AG04450 (cell line): ENCODE results near the gene DPH5. TPM values are rescaled to one million over a fixed set of nuclear protein-coding genes. Genes with fewer than 3 reads are reported as not detected.

Experiments
- CTCF ChIA-PET: fragments of 300-600, 350-600 bp; formaldehyde crosslinking; extraction: SDS; loops from one replicate; lab custom pipeline; 2022; ENCODE audit warnings: antibody characterized with exemption, inconsistent platforms; lab: Charles Lee
- POLR2A ChIA-PET: fragments of 350-600 bp; formaldehyde crosslinking; extraction: SDS; loops from one replicate; lab custom pipeline; 2021; ENCODE audit warnings: antibody characterized with exemption, inconsistent platforms; lab: Yijun Ruan, JAX
- DNase-seq: peaks from one replicate; pipeline ENCODE4 v3.0.0-alpha.2; 2011; ENCODE audit warnings: low read depth, low spot score
- H3K27ac ChIP-seq: one replicate; pipeline ENCODE4 v1.5.1; 2012; ENCODE audit warnings: low read depth, low read length, control low read depth
- H3K27me3 ChIP-seq: one replicate; pipeline ENCODE4 v1.6.0; 2012; ENCODE audit warnings: low read length; ENCODE audit not compliant: control insufficient read depth, insufficient read depth
- H3K4me3 ChIP-seq: 2 replicates; pipeline ENCODE4 v1.5.1; 2011; ENCODE audit warnings: mild to moderate bottlenecking, low read depth, low read length, control low read depth
- H3K9me3 ChIP-seq: 2 replicates; pipeline ENCODE4 v1.5.1; 2012; ENCODE audit warnings: low read length; ENCODE audit not compliant: control insufficient read depth, insufficient read depth
- CTCF ChIP-seq: IDR thresholded peaks from 2 replicates; pipeline ENCODE4 v1.5.1; 2011; ENCODE audit warnings: low read depth, low read length, control low read depth, inconsistent platforms
- polyA plus RNA-seq: library from polyadenylated mRNA; depleted of rRNA; stranded (reverse); fragments of >200 nt; gene quantifications from 2 replicates; pipeline ENCODE4 v1.2.3, GENCODE V29; 2011

DPH5 gene
- polyA plus RNA-seq, 1 experiment = 87.4 TPM

DNA sequence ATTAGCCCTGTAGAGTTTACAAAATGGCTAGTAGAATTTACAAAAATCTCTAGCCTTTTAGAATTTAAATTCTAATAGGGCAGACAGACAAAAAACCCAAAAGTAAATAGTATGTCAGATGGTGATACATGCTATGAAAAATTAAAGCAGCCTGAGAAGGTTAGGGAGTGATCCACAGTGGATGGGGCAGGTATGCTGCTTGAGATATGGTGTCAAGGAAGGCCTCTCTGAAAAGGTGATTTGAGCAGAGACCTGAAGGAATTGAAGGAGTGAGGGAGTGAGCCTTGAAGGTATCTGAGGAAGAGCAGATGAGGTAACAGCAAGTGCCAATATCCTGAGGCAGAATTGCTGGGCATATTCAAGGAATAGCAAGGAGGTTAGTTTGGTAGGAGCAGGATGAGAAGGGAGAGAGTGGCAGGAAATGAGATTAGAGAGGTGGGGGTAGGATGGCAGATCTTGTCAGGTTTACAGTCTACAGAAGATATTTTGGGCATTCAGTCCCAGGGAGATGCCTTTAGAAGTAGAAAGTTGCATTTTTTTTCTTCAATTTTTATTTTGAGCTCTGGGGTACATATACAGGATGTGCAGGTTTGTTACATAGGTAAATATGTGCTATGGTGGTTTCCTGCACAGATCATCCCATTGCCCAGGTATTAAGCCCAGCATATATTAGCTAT lies 40.8 kb upstream of the DPH5 start:
- ChIA-PET POLR2A (no interaction called here), CTCF (no interaction called here)
- TF ChIP-seq CTCF = no peak
- DNase-seq = no peak
- Histone ChIP-seq H3K27ac (no peak overlapping the region), H3K4me3 (no peak overlapping the region), H3K9me3 (no peaks in the 10 kb centered on the region), H3K27me3 (no peaks in the 10 kb centered on the region)

- TF ChIP-seq CTCF = no peak
- DNase-seq = no peak
- ChIA-PET POLR2A (no interaction called here), CTCF (no interaction called here)
- Histone ChIP-seq H3K9me3 (no peaks in the 10 kb centered on the region), H3K27ac (no peak overlapping the region), H3K27me3 (no peaks in the 10 kb centered on the region), H3K4me3 (no peak overlapping the region)
These were observed 40.0 kb upstream of the DPH5 start for GRCh38 chr1:101065575-101065974.

GRCh38 chr1:101064697-101065096 lies 39.1 kb upstream of the DPH5 start:
- no peak overlapping the region for H3K4me3 ChIP-seq
- ChIA-PET POLR2A (no interaction called here), CTCF (interaction anchor here (1.7 kb wide), 1 partner anchor 174 kb away, joined by 6 read pairs; no protein-coding TSS in a partner anchor)
- no peaks in the 10 kb centered on the region for H3K9me3 ChIP-seq
- no peak overlapping the region for H3K27ac ChIP-seq
- H3K27me3 ChIP-seq = no peaks in the 10 kb centered on the region
- no peak for TF ChIP-seq CTCF
- DNase-seq = no peak

GRCh38 chr1:101060992-101061391 lies 35.4 kb upstream of the DPH5 start:
- ChIA-PET POLR2A (no interaction called here), CTCF (no interaction called here)
- Histone ChIP-seq H3K4me3 (no peak overlapping the region), H3K27me3 (no peaks in the 10 kb centered on the region), H3K27ac (no peak overlapping the region), H3K9me3 (no peaks in the 10 kb centered on the region)
- no peak for DNase-seq
- TF ChIP-seq CTCF = no peak

- no peak overlapping the region for H3K27ac ChIP-seq
- H3K4me3 ChIP-seq = no peak overlapping the region
- no peaks in the 10 kb centered on the region for H3K27me3 ChIP-seq
- CTCF ChIA-PET = no interaction called here
- DNase-seq = no peak
- H3K9me3 ChIP-seq = no peaks in the 10 kb centered on the region
- POLR2A ChIA-PET = no interaction called here
- TF ChIP-seq CTCF = no peak
These were observed 34.5 kb upstream of the DPH5 start for GRCh38 chr1:101059945-101060542.
